Liver (tissue), 9 donors: ENCODE results near the gene SLC25A48. TPM values are rescaled to one million over a fixed set of nuclear protein-coding genes. Genes with fewer than 3 reads are reported as not detected.

ENCODE experiments used
- DNase-seq: peaks from one replicate; pipeline ENCODE4 v3.0.0-alpha.2; 2017; ENCODE audit warnings: low spot score
- H3K27ac ChIP-seq, 2 donors: one replicate each; pipeline ENCODE4 v1.7.0; 2013; ENCODE audit warnings: inconsistent platforms in 2 of 2, low read length in 2 of 2, control low read depth in 1 of 2, low read depth in 1 of 2, mild to moderate bottlenecking in 1 of 2
- H3K27me3 ChIP-seq, 4 donors: one replicate each; pipeline versions ENCODE4 v1.6.1 to v1.7.0; 2013; ENCODE audit warnings: low read length in 3 of 4, inconsistent platforms in 1 of 4, mild to moderate bottlenecking in 1 of 4, moderate library complexity in 1 of 4; ENCODE audit not compliant: control insufficient read depth in 4 of 4, insufficient read depth in 4 of 4
- H3K36me3 ChIP-seq, 4 donors: one replicate each; pipeline versions ENCODE4 v1.6.1 to v1.7.0; 2013; ENCODE audit warnings: low read length in 3 of 4, mild to moderate bottlenecking in 3 of 4, low read depth in 1 of 4, moderate library complexity in 1 of 4; ENCODE audit not compliant: control insufficient read depth in 4 of 4, insufficient read depth in 3 of 4
- H3K4me1 ChIP-seq, 4 donors: one replicate each; pipeline versions ENCODE4 v1.6.1 to v1.7.0; 2013; ENCODE audit warnings: low read length in 3 of 4, mild to moderate bottlenecking in 3 of 4, moderate library complexity in 1 of 4; ENCODE audit not compliant: control insufficient read depth in 4 of 4, insufficient read depth in 4 of 4
- H3K4me3 ChIP-seq, 3 donors: one replicate each; pipeline versions ENCODE4 v1.6.1 to v1.7.0; 2013; ENCODE audit warnings: low read length in 3 of 3, control low read depth in 1 of 3, low read depth in 1 of 3, mild to moderate bottlenecking in 1 of 3
- H3K9ac ChIP-seq, 2 donors: one replicate each; pipeline ENCODE4 v1.7.0; 2013; ENCODE audit warnings: low read length in 2 of 2, mild to moderate bottlenecking in 2 of 2, moderate library complexity in 2 of 2, control low read depth in 1 of 2, low read depth in 1 of 2
- H3K9me3 ChIP-seq, 4 donors: one replicate each; pipeline versions ENCODE4 v1.6.1 to v1.7.0; 2013; ENCODE audit warnings: low read length in 3 of 4; ENCODE audit not compliant: control insufficient read depth in 4 of 4
- EGR1 ChIP-seq, 2 donors: IDR thresholded peaks; 2 replicates each; pipeline ENCODE4 v1.6.1; 2016 to 2018; ENCODE audit warnings: antibody characterized with exemption in 2 of 2, low read depth in 2 of 2
- FOXA1 ChIP-seq: IDR thresholded peaks from 2 replicates; pipeline ENCODE4 v1.6.1; 2016; ENCODE audit warnings: antibody characterized with exemption
- FOXA2 ChIP-seq: IDR thresholded peaks from 2 replicates; pipeline ENCODE4 v1.6.1; 2016; ENCODE audit warnings: antibody characterized with exemption
- GABPA ChIP-seq, 2 donors: IDR thresholded peaks in 1 of 2; conservative IDR thresholded peaks in 1 of 2; 2 replicates each; pipeline ENCODE4 v1.6.1; 2016; ENCODE audit warnings: antibody characterized with exemption in 2 of 2, mild to moderate bottlenecking in 1 of 2, moderate library complexity in 1 of 2
- HNF4A ChIP-seq, 2 donors: conservative IDR thresholded peaks; 2 replicates each; pipeline ENCODE4 v1.6.1; 2016; ENCODE audit warnings: antibody characterized with exemption in 2 of 2, mild to moderate bottlenecking in 2 of 2
- HNF4G ChIP-seq: IDR thresholded peaks from 2 replicates; pipeline ENCODE4 v1.6.1; 2016; ENCODE audit warnings: antibody characterized with exemption
- JUND ChIP-seq, 2 donors: IDR thresholded peaks; 2 replicates each; pipeline ENCODE4 v1.6.1; 2016; ENCODE audit warnings: antibody characterized with exemption in 2 of 2
- NR2F2 ChIP-seq: IDR thresholded peaks from 2 replicates; pipeline ENCODE4 v1.6.1; 2016; ENCODE audit warnings: antibody characterized with exemption
- RAD21 ChIP-seq, 2 donors: IDR thresholded peaks; 2 replicates each; pipeline ENCODE4 v1.6.1; 2016; ENCODE audit warnings: antibody characterized with exemption in 2 of 2, mild to moderate bottlenecking in 2 of 2
- RXRA ChIP-seq, 2 donors: IDR thresholded peaks; 2 replicates each; pipeline ENCODE4 v1.6.1; 2017 to 2018; ENCODE audit warnings: antibody characterized with exemption in 2 of 2, mild to moderate bottlenecking in 1 of 2
- SP1 ChIP-seq: IDR thresholded peaks from 2 replicates; pipeline ENCODE4 v1.6.1; 2018; ENCODE audit warnings: antibody characterized with exemption, mild to moderate bottlenecking
- TAF1 ChIP-seq: conservative IDR thresholded peaks from 2 replicates; pipeline ENCODE4 v1.6.1; 2016; ENCODE audit warnings: antibody characterized with exemption, mild to moderate bottlenecking
- YY1 ChIP-seq: IDR thresholded peaks from 2 replicates; pipeline ENCODE4 v1.6.1; 2016; ENCODE audit warnings: antibody characterized with exemption, mild to moderate bottlenecking
- WGBS: extraction: QIAGEN DNeasy Blood & Tissue Kit; methylation state at CpG from one replicate; pipeline ENCODE4 v1.1.7; 2013; 5-methylcytosine and 5-hydroxymethylcytosine counted together
- polyA plus RNA-seq, 2 donors: library from polyadenylated mRNA; stranded (reverse) in 1 of 2; unstranded in 1 of 2; fragments of 200-250 nt in 1 of 2; fragments of >200 nt in 1 of 2; fragmentation: Nextera tagmentation in 1 of 2; extraction: Ambion mirVana in 1 of 2; gene quantifications; one replicate each; pipeline versions ENCODE4 v1.2.1 to v1.2.3, GENCODE V29; 2013 to 2015
- total RNA-seq, 2 donors: library from RNA; depleted of rRNA; stranded (reverse); fragments of >200 nt; gene quantifications; one replicate each; pipeline ENCODE4 v1.2.3, GENCODE V29; 2014
- TF ChIP-seq, protein P1 (sequence below): IDR thresholded peaks from 2 replicates; pipeline ENCODE4 v1.6.1; 2016; ENCODE audit warnings: antibody characterized with exemption
- TF ChIP-seq, protein P2 (sequence below): IDR thresholded peaks from 2 replicates; pipeline ENCODE4 v1.6.1; 2016; ENCODE audit warnings: antibody characterized with exemption
- TF ChIP-seq, protein P3 (sequence below): IDR thresholded peaks from 2 replicates; pipeline ENCODE4 v1.6.1; 2016; ENCODE audit warnings: antibody characterized with exemption
- TF ChIP-seq, protein P4 (sequence below): fragments of 150-350 bp; IDR thresholded peaks from 2 replicates; pipeline ENCODE4 v1.5.1; 2017; ENCODE audit warnings: improper control_type of control experiment, low read depth, low read length; ENCODE audit not compliant: missing input control
- TF ChIP-seq, protein P5 (sequence below): IDR thresholded peaks from 2 replicates; pipeline ENCODE4 v1.6.1; 2016; ENCODE audit warnings: antibody characterized with exemption, mild to moderate bottlenecking
- donor health status: healthy.
- donor health status: healthy.
- donor health status: healthy.
- donor health status: healthy.
- donor health status: healthy.

The SLC25A48 gene
- total and polyA plus RNA-seq, 4 donors = 0.24 to 1.1 (median 0.72) TPM

DNA sequence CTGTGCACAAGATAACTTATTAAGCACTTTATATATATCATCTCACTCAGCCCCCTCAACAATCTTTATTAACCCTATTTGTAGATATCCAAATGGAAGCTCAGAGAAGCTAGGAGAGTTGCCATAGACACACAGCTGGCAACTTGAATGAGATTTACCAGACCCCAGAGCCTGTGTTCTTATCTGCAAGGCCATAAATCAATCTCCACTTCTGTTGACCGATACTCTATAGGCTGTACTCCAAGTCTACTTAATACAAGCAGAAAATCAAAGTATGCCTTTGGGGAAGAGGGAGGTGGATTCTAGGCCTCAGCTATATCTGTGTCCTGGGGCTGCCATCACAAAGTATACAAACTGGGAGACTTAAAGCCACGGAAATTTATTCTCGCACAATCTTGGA, 67.2 kb downstream of the SLC25A48 start:
- Histone ChIP-seq H3K27me3 (no peaks in the 10 kb centered on the region), H3K36me3 (no peaks in the 10 kb centered on the region), H3K9ac (no peak overlapping the region), H3K27ac (no peak overlapping the region), H3K4me1 (no peaks in the 10 kb centered on the region), H3K4me3 (no peak overlapping the region), H3K9me3 (no peaks in the 10 kb centered on the region)
- no peak for DNase-seq
- TF ChIP-seq FOXA2 = no peak
- no peak for TF ChIP-seq NR2F2
- no peak for TF ChIP-seq GABPA (IDR thresholded peaks at IDR 0.05 in 1 of 2, conservative IDR thresholded peaks at IDR 0.05 in 1 of 2)
- TF ChIP-seq, protein P1, sequence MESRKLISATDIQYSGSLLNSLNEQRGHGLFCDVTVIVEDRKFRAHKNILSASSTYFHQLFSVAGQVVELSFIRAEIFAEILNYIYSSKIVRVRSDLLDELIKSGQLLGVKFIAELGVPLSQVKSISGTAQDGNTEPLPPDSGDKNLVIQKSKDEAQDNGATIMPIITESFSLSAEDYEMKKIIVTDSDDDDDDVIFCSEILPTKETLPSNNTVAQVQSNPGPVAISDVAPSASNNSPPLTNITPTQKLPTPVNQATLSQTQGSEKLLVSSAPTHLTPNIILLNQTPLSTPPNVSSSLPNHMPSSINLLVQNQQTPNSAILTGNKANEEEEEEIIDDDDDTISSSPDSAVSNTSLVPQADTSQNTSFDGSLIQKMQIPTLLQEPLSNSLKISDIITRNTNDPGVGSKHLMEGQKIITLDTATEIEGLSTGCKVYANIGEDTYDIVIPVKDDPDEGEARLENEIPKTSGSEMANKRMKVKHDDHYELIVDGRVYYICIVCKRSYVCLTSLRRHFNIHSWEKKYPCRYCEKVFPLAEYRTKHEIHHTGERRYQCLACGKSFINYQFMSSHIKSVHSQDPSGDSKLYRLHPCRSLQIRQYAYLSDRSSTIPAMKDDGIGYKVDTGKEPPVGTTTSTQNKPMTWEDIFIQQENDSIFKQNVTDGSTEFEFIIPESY = no peak
- no peak for TF ChIP-seq TAF1
- no peak for TF ChIP-seq RAD21 (IDR thresholded peaks at IDR 0.05)
- no peak for TF ChIP-seq YY1
- no peak for TF ChIP-seq SP1
- TF ChIP-seq FOXA1 = no peak
- TF ChIP-seq HNF4G = no peak
- TF ChIP-seq, protein P2, sequence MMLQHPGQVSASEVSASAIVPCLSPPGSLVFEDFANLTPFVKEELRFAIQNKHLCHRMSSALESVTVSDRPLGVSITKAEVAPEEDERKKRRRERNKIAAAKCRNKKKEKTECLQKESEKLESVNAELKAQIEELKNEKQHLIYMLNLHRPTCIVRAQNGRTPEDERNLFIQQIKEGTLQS = no peak
- TF ChIP-seq, protein P3, sequence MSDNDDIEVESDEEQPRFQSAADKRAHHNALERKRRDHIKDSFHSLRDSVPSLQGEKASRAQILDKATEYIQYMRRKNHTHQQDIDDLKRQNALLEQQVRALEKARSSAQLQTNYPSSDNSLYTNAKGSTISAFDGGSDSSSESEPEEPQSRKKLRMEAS = no peak
- no peak for TF ChIP-seq RXRA (IDR thresholded peaks at IDR 0.05)
- TF ChIP-seq, protein P4, sequence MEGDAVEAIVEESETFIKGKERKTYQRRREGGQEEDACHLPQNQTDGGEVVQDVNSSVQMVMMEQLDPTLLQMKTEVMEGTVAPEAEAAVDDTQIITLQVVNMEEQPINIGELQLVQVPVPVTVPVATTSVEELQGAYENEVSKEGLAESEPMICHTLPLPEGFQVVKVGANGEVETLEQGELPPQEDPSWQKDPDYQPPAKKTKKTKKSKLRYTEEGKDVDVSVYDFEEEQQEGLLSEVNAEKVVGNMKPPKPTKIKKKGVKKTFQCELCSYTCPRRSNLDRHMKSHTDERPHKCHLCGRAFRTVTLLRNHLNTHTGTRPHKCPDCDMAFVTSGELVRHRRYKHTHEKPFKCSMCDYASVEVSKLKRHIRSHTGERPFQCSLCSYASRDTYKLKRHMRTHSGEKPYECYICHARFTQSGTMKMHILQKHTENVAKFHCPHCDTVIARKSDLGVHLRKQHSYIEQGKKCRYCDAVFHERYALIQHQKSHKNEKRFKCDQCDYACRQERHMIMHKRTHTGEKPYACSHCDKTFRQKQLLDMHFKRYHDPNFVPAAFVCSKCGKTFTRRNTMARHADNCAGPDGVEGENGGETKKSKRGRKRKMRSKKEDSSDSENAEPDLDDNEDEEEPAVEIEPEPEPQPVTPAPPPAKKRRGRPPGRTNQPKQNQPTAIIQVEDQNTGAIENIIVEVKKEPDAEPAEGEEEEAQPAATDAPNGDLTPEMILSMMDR = no peak
- TF ChIP-seq, protein P5, sequence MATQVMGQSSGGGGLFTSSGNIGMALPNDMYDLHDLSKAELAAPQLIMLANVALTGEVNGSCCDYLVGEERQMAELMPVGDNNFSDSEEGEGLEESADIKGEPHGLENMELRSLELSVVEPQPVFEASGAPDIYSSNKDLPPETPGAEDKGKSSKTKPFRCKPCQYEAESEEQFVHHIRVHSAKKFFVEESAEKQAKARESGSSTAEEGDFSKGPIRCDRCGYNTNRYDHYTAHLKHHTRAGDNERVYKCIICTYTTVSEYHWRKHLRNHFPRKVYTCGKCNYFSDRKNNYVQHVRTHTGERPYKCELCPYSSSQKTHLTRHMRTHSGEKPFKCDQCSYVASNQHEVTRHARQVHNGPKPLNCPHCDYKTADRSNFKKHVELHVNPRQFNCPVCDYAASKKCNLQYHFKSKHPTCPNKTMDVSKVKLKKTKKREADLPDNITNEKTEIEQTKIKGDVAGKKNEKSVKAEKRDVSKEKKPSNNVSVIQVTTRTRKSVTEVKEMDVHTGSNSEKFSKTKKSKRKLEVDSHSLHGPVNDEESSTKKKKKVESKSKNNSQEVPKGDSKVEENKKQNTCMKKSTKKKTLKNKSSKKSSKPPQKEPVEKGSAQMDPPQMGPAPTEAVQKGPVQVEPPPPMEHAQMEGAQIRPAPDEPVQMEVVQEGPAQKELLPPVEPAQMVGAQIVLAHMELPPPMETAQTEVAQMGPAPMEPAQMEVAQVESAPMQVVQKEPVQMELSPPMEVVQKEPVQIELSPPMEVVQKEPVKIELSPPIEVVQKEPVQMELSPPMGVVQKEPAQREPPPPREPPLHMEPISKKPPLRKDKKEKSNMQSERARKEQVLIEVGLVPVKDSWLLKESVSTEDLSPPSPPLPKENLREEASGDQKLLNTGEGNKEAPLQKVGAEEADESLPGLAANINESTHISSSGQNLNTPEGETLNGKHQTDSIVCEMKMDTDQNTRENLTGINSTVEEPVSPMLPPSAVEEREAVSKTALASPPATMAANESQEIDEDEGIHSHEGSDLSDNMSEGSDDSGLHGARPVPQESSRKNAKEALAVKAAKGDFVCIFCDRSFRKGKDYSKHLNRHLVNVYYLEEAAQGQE = no peak
- TF ChIP-seq HNF4A (conservative IDR thresholded peaks at IDR 0.05) = no peak
- TF ChIP-seq JUND (IDR thresholded peaks at IDR 0.05) = no peak
- no peak for TF ChIP-seq EGR1 (IDR thresholded peaks at IDR 0.05; ENCODE audit: low read depth in 2 of 2)
- 61% methylated on average over 3 of the region's 3 CpGs for WGBS
